DMS 273 (cell line): ENCODE measurements around the gene DNAAF6.
"Not testable (repeated sequence)": the region's sequence is repeated elsewhere in the genome, so short reads cannot be mapped to it uniquely, and the experiment has no call there.

Experiments
- DNase-seq: peaks from one replicate; lab custom pipeline; 2025; ENCODE audit not compliant: unreplicated experiment; lab: John Stamatoyannopoulos, UW

The DNAAF6 gene

DNA sequence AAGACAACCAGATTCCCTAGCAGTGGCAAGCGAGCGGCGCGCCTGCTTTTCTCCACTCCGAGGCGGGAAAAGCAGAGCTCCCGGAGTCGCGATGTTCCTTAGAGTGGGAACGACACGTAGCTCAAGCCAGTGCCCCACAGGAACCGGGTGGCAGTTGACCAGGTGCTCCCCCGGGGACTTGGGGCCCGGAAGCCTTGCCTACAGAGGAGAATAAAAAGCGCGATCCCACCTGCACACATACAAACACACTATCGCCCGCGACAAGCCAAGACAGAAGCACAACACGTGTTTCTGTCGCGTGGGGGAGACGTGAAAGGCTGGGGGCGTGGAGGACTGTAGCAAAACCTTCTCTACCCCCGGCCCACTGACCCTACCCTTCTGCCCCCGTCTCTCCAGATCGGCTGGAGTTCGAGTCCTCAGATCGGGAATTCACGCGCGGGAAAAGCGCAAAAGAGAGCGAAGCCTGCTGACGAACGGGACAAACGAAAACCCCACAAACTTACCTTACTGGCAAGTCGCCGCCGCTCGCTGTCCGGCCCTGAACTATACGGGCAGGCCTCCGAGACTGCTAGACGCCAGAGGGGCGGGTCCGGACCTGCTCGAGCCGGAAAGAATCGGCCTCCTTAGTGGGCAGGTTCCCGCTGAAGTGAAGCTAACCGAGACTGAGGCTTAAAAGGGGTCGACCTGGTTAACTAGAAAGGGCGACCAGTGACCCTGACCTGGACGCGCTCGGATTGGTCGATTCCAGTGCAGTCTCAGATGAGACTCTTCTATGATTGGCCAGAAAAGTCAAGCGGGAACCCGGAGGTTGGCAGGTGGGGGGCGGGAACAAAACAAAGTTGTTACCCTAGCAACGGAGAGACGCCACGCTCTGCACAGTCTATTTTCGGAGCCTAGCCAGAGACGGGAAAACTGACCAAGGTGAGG lies at the start of gene DNAAF6, which contains the start of gene NUP62CL:
TSS of gene DNAAF6 (plus strand) at position 842 of the 927 bp plus-strand sequence. CDS start 6,265 bp downstream, outside the sequence.
TSS of gene NUP62CL (minus strand) at position 664 of the 927 bp plus-strand sequence. CDS start 31,287 bp downstream, outside the sequence.
- DNase-seq, result peak; percentile 94

DNA sequence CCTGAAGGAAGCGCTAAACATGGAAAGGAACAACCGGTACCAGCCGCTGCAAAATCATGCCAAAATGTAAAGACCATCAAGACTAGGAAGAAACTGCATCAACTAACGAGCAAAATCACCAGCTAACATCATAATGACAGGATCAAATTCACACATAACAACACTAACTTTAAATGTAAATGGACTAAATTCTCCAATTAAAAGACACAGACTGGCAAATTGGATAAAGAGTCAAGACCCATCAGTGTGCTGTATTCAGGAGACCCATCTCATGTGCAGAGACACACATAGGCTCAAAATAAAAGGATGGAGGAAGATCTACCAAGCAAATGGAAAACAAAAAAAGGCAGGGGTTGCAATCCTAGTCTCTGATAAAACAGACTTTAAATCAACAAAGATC lies 48.8 kb upstream of the DNAAF6 start:
- not testable (repeated sequence) for DNase-seq

DNA sequence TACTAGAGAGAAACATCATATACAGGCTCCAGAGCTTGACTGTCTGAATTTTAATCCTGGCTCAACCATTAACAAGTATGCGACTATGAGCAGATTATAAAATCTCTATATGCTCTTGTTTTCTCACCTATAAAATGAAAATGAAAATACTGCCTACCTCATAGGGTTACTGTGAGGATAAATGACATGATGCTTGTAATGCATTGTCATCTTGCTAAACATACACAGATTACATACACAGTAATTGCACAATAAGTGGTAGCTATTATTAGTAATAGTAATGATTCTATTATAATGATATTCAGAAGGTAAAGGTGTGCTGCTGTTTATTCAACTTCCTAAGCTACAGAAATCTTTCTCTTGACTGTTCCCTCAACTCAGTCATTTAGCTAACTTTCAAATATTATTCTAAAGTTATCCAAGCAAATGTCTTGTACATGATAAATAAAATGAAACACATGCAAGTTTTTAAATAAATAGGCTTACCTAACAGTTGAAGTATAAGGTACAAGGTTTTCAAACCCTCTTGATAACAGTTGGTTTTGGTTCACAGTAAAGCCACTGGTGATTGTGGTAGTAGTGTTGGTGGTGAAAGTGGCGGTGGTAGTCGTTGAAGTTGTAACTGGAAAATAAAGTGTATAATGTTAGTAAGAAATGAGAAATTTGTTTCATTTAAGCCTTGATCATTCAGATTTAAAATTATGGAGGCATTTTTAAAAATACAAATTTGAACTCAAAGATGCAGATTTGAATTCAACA lies 39.1 kb upstream of the DNAAF6 start:
- no peak for DNase-seq

DNA sequence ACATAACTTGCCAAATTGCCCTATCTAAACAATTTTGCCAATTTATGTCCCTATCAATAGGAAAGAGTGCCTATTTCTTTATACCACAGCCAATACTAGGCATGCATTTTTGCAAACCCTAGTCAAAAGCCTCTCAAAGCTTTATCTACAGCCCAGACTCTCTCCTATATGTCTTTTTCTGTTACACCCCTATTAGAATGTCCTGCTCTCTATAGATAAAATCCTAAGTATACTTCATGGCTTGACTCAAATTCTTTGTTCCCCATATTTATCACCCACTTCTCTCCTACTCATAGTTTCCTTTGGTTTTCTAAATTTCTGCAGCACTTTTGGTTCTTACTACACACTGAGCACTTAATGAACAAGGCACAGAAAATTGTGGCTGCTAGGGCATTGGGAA lies 38.2 kb upstream of the DNAAF6 start:
- DNase-seq, result no peak

DNA sequence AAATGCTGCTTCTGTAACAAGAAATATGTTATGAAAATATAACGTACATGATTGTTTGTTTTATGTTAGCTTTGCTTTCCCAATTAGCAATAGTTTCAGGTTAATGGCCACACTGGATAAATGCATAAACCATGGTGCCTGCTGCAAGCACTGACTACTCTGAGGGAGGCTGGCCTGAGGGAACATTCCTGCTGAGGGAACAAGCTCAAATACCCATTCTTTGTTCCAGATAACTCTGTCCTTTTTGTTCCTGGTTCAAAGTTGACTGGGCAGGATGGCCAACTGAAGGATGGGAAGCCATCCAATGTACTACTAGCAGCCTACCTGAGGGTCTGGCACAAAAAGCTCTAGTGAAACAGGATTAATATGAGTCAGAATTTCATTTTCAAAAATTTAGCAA lies 37.7 kb upstream of the DNAAF6 start:
- no peak for DNase-seq

- no peak for DNase-seq
These were observed 34.9 kb upstream of the DNAAF6 start for GRCh38 chrX:107171369-107172102.

GRCh38 chrX:107197319-107197718 lies 9.1 kb upstream of the DNAAF6 start:
- no peak for DNase-seq

DNA sequence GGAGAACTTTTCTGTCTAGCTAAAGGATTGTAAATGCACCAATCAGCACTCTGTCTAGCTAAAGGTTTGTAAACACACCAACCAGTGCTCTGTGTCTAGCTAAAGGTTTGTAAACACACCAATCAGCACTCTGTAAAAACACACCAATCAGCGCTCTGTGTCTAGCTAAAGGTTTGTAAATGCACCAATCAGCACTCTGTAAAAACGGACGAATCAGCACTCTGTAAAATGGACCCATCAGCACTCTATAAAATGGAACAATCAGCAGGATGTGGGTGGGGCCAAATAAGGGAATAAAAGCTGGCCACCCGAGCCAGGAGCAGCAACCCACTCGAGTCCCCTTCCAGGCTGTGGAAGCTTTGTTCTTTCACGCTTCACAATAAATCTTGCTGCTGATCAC lies 8.3 kb upstream of the DNAAF6 start:
- not testable (repeated sequence) for DNase-seq

DNA sequence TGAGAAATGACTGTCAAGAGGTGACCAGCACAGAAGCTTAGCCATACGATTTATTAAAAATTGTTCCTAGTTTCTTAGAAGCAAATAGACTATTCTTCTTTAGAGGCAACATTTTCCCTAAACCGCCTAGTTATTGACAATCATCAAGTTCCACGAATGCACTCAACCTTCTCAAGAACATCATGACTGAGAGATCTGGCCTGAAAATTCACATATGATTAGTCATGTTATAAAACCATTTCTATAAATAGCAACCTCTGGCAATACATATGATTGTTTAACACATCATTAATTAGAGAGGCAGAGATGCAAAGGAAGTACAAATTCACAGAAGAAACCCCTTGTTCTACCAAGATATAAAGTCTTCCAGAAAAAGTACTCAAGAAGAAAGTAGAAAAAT lies 6.9 kb upstream of the DNAAF6 start:
- DNase-seq, result no peak

- peak; percentile 23 for DNase-seq
These were observed 2.3 kb upstream of the DNAAF6 start for GRCh38 chrX:107204068-107204605.

- DNase-seq, result no peak
These were observed 270 bp downstream of the DNAAF6 start for GRCh38 chrX:107206697-107207065.

DNA sequence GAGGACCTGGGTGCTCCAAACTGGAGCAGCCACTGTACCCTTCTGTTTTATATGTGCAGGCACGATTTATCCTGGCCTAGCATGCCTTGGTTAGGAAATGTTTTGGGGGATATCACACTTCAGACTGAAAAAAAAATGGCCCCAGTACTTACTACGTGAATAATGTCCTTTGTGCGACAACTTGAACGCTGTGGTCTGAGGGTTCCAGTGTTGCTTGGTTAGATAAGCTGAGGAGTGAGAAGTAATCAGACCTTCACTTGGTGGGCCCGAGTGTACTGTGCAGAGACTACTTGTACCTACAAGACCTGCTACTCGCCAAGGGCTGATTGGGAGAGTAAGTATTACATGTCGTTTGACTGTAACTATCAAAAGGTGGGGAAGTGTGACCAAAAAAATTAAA lies 678 bp downstream of the DNAAF6 start:
- DNase-seq, result peak; percentile 4

GRCh38 chrX:107207943-107208342 lies 1.5 kb downstream of the DNAAF6 start:
- no peak for DNase-seq

DNA sequence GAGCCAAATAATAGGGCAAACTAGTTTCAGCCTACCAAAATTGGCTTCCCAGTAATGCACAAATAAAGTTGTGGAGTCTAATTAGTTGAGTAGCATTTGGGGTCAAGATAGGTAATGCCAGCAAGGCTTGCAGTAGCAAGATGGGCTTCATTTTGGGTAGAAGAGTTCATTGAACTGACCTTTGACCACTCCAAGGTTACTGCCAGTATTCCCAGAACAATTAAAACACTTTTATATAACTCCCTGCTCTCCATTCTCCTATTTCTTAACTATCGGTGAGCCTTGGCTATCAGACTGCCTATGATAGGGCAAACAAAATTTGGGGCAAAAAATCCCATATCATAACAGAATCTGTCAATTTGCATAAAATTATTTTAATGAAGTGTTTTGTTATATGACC lies 7.1 kb downstream of the DNAAF6 start:
- no peak for DNase-seq

GRCh38 chrX:107226757-107227156 lies 20.3 kb downstream of the DNAAF6 start:
- peak; percentile 17 for DNase-seq

GRCh38 chrX:107227780-107228485 lies 21.5 kb downstream of the DNAAF6 start:
- DNase-seq, result no peak

GRCh38 chrX:107228486-107228819 lies 22.0 kb downstream of the DNAAF6 start:
- no peak for DNase-seq

DNA sequence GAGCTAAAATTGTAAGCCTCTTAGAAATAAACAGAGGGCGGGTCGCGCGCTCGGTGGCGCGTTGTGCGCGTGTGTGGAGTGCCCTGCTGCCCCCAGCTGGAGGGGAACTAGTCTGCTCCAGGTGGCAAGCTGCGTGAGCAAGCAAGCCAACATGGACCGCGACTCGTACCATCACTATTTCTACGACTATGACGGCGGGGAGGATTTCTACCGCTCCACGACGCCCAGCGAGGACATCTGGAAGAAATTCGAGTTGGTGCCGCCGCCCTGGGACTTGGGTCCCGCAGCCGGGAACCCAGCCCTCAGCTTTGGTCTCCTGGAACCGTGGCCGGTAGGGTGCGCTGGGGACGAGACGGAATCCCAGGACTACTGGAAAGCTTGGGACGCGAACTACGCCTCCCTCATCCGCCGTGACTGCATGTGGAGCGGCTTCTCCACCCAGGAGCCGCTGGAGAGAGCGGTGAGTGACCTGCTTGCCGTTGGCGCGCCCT lies 66.1 kb downstream of the DNAAF6 start:
- DNase-seq, result no peak

DNA sequence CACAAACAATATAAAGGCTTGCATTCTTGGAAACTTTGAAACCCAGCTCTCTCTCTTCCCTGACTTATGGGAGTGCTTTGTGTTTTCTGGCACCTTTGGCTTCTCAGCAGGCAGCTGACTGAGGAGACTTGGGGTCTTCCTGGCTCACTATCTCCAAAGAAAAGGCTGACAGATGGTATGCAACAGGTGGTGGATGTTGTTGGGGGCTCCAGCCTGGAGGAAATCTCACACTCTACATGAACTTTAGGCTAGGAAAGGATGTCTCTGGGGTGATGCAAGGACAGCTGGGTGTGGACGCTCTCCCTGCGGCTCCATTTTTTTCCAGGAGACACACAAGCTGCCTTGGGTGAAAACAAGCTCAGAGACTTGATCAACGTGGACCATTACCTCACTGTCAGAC lies 67.4 kb downstream of the DNAAF6 start:
- DNase-seq, result peak; percentile 90

- DNase-seq, result no peak
These were observed 82.3 kb downstream of the DNAAF6 start for GRCh38 chrX:107288676-107289075.
